ENCODE data around the gene EGFL7. TPM values are rescaled to one million over a fixed set of nuclear protein-coding genes. Genes with fewer than 3 reads are reported as not detected.

The EGFL7 gene
- total RNA-seq, 4 donors from 2014 or later: 38.8 to 81.0 (median 56.4) TPM

DNA sequence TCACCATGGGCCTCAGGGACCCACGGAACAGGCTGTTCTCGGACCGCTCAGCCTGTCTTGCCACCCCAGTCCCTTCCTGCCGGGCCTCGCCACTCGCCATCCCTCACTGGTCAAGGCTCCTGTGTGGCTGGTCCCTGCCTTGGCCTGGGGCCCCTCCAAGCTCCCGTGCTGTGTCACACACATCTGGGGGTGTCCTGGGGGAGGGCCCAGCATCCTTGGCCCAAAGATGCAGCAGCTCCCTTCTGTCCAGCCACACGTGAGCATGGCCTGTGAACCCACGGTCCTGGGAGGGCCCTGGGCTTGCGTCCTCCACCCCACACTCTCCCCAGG lies 425 bp upstream of the EGFL7 start:
- ATAC-seq: no peak
- TF ChIP-seq POLR2AphosphoS5 (IDR thresholded peaks at IDR 0.05) (no peak), EP300 (IDR thresholded peaks at IDR 0.05) (no peak), POLR2A (IDR thresholded peaks at IDR 0.05) (no peak)
- TF ChIP-seq, protein P1, sequence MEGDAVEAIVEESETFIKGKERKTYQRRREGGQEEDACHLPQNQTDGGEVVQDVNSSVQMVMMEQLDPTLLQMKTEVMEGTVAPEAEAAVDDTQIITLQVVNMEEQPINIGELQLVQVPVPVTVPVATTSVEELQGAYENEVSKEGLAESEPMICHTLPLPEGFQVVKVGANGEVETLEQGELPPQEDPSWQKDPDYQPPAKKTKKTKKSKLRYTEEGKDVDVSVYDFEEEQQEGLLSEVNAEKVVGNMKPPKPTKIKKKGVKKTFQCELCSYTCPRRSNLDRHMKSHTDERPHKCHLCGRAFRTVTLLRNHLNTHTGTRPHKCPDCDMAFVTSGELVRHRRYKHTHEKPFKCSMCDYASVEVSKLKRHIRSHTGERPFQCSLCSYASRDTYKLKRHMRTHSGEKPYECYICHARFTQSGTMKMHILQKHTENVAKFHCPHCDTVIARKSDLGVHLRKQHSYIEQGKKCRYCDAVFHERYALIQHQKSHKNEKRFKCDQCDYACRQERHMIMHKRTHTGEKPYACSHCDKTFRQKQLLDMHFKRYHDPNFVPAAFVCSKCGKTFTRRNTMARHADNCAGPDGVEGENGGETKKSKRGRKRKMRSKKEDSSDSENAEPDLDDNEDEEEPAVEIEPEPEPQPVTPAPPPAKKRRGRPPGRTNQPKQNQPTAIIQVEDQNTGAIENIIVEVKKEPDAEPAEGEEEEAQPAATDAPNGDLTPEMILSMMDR (IDR thresholded peaks at IDR 0.05): no peak
- peaks cover 97% of the 10 kb centered on the region for H3K27me3 ChIP-seq
- peak overlapping the region in 3 of 4 donors; percentile 65 to 72 (median 70) for H3K27ac ChIP-seq
- peak overlapping the region in 1 of 2 donors; percentile 57 for H3K4me3 ChIP-seq
- no CpG with 5 or more reads among the region's 10 CpGs for WGBS, 2 donors (ENCODE audit: low coverage in 1 of 2)
- H3K9me3 ChIP-seq: no peaks in the 10 kb centered on the region
- H3K4me1 ChIP-seq: peaks cover 0 to 23% (median 5%) of the 10 kb centered on the region in 3 donors
- H3K36me3 ChIP-seq: no peaks in the 10 kb centered on the region

GRCh38 chr9:136664000-136664915 lies 1.5 kb downstream of the EGFL7 start:
- ATAC-seq: no peak
- Histone ChIP-seq H3K4me3 (peak overlapping the region; percentile 13 to 57), H3K36me3 (no peaks in the 10 kb centered on the region), H3K4me1 (peaks cover 0 to 18% (median 5%) of the 10 kb centered on the region in 3 donors), H3K27me3 (peaks cover 92% of the 10 kb centered on the region), H3K9me3 (no peaks in the 10 kb centered on the region), H3K27ac (peak overlapping the region in 3 of 4 donors; percentile 68 to 72 (median 70))
- 67% methylated on average over 3 of the region's 27 CpGs; no CpG with 5 or more reads in 1 of the 2 donors for WGBS, 2 donors (ENCODE audit: low coverage in 1 of 2)
- no peak for TF ChIP-seq EP300 (IDR thresholded peaks at IDR 0.05)
- TF ChIP-seq, protein P1 (IDR thresholded peaks at IDR 0.05): no peak
- no peak for TF ChIP-seq POLR2A (IDR thresholded peaks at IDR 0.05)
- TF ChIP-seq POLR2AphosphoS5 (IDR thresholded peaks at IDR 0.05): no peak

DNA sequence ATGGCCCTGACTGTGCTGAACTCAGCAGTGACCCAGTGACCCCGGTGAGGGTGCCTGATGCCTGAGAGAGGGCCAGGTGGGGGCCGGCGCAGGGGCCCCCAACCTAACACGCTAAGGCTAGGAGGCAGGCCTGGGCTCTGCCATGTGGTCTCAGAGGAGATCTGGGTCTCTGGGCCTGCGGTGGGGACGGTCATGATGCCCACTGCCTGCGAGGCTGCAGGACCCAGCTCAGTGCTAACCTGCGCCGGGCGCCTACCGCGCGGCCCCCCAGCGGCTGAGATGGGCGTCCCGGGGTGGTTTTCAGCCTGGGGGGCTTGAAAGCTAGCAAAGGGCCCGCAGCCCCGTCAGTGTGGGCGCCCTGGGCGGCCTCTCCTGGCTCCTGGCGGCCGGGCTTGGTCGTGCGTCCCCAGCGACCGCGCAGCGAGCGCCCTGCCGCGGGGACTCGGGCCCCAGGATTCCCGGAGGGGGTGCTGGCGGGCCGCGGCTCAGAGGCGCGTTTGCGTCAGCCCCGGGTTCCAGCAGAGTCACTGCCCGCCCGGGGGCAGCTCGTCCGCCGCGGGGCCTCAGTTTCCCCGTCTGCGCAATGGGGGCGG lies 2.5 kb downstream of the EGFL7 start:
- H3K9me3 ChIP-seq: no peaks in the 10 kb centered on the region
- peak overlapping the region; percentile 3 to 57 for H3K4me3 ChIP-seq
- TF ChIP-seq, protein P1 (IDR thresholded peaks at IDR 0.05): peak in 3 of 4 experiments; percentile 31 to 47 (median 42)
- TF ChIP-seq POLR2A (IDR thresholded peaks at IDR 0.05): no peak
- H3K27ac ChIP-seq: peak overlapping the region in 3 of 4 donors; percentile 68 to 72 (median 70)
- WGBS, 2 donors (ENCODE audit: low coverage in 1 of 2): no CpG with 5 or more reads among the region's 49 CpGs
- H3K36me3 ChIP-seq: no peaks in the 10 kb centered on the region
- peak; percentile 21 for ATAC-seq
- H3K4me1 ChIP-seq: peaks cover 0 to 18% (median 5%) of the 10 kb centered on the region in 3 donors
- peaks cover 90% of the 10 kb centered on the region for H3K27me3 ChIP-seq

DNA sequence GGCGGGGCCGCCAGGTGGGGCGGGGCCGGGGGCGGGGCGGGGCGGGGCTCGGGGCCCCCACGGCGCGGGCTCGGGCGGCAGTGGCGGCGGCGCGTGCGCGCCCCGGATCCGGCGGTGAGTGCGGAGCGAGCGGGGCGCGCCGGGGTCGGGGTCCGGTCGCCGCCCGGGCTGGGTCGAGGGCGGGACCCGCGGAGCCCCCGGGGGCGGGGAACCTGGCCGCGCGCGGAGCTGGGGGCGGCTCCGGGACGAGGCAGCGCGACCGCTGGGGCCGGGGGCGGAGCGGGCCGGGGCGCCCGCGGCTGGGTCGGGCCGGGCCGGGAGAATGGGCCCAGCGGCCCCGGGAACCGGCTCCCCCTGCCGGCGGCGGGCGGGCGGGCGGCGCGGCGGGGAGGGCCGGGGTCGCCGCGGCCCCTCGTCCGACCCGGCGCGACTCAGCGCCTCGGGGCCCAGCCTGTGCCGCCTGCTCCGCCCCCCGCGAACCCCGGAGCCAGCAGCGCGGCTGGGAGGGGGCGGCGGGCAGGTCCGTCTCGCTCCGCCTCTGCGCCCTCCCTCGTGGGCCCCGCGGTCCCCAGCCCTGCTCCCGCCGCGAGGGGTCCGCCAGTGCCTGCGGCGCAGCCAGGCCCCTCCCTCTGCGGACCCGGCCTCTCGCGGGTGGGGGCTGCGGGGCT lies 3.1 kb downstream of the EGFL7 start:
- Histone ChIP-seq H3K27me3 (peaks cover 90% of the 10 kb centered on the region), H3K36me3 (no peaks in the 10 kb centered on the region)

More for the DNA sequence above, 3.1 kb downstream of the EGFL7 start:
- Histone ChIP-seq H3K4me3 (peak overlapping the region; percentile 7 to 57), H3K9me3 (no peaks in the 10 kb centered on the region), H3K27ac (peak overlapping the region in 3 of 4 donors; percentile 54 to 68 (median 54)), H3K4me1 (peaks cover 0 to 18% (median 5%) of the 10 kb centered on the region in 3 donors)
- WGBS, 2 donors (ENCODE audit: low coverage in 1 of 2): no CpG with 5 or more reads among the region's 109 CpGs
- ATAC-seq: peak; percentile 13
- TF ChIP-seq POLR2A (IDR thresholded peaks at IDR 0.05): no peak
- TF ChIP-seq EP300 (IDR thresholded peaks at IDR 0.05): no peak
- TF ChIP-seq, protein P1 (IDR thresholded peaks at IDR 0.05): peak in 1 of 4 experiments; percentile 22
- no peak for TF ChIP-seq POLR2AphosphoS5 (IDR thresholded peaks at IDR 0.05)

Measured in gastroesophageal sphincter (tissue), 4 donors.